ENCODE measurements around the gene TUBB. TPM values are rescaled to one million over a fixed set of nuclear protein-coding genes. Genes with fewer than 3 reads are reported as not detected.

TUBB gene
- total RNA-seq, 3 donors from 2014 or later: 189 to 269 (median 212) TPM

DNA sequence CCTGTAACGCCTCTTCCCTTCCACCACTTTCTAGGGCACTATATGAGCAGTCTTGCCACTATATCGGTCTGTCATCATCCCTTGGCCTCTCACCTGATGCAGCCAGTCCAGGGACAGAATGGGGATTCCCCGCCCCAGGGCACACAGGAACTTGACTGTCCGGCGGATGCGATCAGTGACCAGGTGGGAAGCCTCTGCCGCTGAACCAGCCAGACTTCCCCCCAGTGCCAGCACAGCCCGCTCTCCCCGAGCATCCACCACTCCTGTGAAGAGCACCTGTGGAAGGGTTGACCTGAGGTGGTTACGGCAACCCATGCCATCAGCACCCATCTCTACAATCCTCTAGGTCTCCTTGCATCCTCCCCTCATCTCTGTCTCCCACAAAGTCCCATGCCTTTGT is 17.1 kb upstream of the TUBB start:
- intact Hi-C loops (cut with DNase I; ENCODE audit: low total_unique reads): no loop called here
- Histone ChIP-seq H3K27ac (no peak overlapping the region), H3K4me1 (no peaks in the 10 kb centered on the region), H3K27me3 (no peaks in the 10 kb centered on the region), H3K36me3 (no peaks in the 10 kb centered on the region), H3K4me3 (no peak overlapping the region), H3K9me3 (no peaks in the 10 kb centered on the region)
- no peak for DNase-seq (ENCODE audit: low spot score in 2 of 2)
- TF ChIP-seq, protein P1, sequence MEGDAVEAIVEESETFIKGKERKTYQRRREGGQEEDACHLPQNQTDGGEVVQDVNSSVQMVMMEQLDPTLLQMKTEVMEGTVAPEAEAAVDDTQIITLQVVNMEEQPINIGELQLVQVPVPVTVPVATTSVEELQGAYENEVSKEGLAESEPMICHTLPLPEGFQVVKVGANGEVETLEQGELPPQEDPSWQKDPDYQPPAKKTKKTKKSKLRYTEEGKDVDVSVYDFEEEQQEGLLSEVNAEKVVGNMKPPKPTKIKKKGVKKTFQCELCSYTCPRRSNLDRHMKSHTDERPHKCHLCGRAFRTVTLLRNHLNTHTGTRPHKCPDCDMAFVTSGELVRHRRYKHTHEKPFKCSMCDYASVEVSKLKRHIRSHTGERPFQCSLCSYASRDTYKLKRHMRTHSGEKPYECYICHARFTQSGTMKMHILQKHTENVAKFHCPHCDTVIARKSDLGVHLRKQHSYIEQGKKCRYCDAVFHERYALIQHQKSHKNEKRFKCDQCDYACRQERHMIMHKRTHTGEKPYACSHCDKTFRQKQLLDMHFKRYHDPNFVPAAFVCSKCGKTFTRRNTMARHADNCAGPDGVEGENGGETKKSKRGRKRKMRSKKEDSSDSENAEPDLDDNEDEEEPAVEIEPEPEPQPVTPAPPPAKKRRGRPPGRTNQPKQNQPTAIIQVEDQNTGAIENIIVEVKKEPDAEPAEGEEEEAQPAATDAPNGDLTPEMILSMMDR (IDR thresholded peaks at IDR 0.05): no peak
- TF ChIP-seq POLR2AphosphoS5 (IDR thresholded peaks at IDR 0.05) (no peak), POLR2A (IDR thresholded peaks at IDR 0.05) (no peak)

DNA sequence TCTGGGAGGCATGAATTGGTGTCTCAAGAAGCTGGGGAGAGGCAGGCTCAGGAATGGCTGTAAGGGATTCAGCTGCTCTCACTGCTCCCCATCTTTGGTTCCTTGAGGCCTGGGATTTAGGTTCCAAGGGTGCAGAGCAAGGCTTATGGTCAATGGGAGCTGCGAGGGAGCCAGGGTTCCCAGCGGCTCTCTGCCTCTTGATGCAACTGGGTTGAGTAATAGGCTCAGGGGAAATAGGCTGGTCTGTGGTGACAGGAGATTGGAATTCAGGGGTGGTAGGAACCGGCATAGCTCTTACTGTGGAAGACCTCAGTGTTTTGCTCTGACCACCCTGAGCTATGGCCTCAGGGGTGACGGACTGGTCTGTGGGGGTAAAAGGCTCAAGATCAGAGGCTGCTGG is 16.3 kb upstream of the TUBB start:
- no peaks in the 10 kb centered on the region for H3K36me3 ChIP-seq

DNA sequence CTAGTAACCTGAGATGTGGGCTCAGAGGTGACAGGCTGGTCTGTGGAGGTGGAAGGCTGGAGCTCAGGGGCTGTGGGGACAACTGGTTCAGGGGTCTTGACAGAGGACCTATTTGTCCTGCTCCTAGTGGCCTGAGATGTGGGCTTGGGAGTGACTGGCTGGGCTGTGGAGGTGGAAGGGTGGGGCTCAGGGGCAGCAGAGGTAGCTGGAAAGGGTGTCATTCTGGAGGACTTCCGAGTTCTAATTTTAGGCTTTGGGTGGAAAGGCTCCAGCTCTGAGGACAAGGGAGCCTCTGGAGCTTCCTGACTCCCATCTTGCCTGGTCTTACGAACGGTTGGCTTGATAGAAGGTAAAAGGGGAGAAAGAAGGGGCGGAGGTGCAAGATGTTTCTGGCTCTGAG is 14.5 kb upstream of the TUBB start:
- DNase-seq (ENCODE audit: low spot score in 2 of 2): no peak
- TF ChIP-seq, protein P1 (IDR thresholded peaks at IDR 0.05): no peak
- TF ChIP-seq POLR2AphosphoS5 (IDR thresholded peaks at IDR 0.05): no peak
- Histone ChIP-seq H3K9me3 (no peaks in the 10 kb centered on the region), H3K4me3 (no peak overlapping the region), H3K27me3 (no peaks in the 10 kb centered on the region), H3K36me3 (no peaks in the 10 kb centered on the region), H3K4me1 (no peaks in the 10 kb centered on the region), H3K27ac (no peak overlapping the region)
- intact Hi-C loops (cut with DNase I; ENCODE audit: low total_unique reads): no loop called here

More for the DNA sequence above, 16.3 kb upstream of the TUBB start:
- H3K27me3 ChIP-seq: no peaks in the 10 kb centered on the region
- H3K9me3 ChIP-seq: no peaks in the 10 kb centered on the region
- intact Hi-C loops (cut with DNase I; ENCODE audit: low total_unique reads): no loop called here
- no peak for DNase-seq (ENCODE audit: low spot score in 2 of 2)
- H3K4me3 ChIP-seq: no peak overlapping the region
- no peak overlapping the region for H3K27ac ChIP-seq
- TF ChIP-seq POLR2A (IDR thresholded peaks at IDR 0.05) (no peak), POLR2AphosphoS5 (IDR thresholded peaks at IDR 0.05) (no peak)
- TF ChIP-seq, protein P1 (IDR thresholded peaks at IDR 0.05): no peak
- H3K4me1 ChIP-seq: no peaks in the 10 kb centered on the region

DNA sequence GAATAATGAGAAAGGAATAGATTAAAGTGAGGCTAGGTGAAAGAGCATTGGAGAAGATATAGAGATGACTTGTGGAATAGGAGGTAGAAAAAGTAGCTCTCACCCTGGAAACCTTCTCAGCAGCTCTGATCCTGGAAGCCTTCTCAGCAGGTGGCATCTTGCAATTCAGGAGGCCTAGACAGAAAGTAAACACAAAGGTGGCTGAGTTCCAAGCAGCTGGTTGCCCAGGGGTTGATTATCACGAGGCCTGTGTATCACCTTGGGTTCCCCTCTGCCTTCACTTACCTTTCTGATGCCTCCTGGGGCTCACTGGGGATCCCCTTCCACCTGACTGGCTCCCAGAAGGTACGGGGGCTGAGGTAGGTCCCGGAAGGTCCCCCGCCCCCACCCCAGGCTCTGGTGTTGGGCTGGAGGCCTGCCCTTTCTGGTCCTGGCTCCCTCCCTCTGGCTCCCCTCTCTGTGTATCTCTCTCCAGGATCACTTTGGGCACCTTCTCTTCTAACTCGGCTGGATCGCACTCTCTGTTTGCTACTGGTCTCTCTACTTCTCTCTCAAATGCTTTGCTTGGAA is 12.8 kb upstream of the TUBB start:
- Histone ChIP-seq H3K9me3 (no peaks in the 10 kb centered on the region), H3K4me1 (no peaks in the 10 kb centered on the region), H3K27ac (no peak overlapping the region), H3K36me3 (no peaks in the 10 kb centered on the region), H3K4me3 (no peak overlapping the region), H3K27me3 (no peaks in the 10 kb centered on the region)
- TF ChIP-seq, protein P1 (IDR thresholded peaks at IDR 0.05): no peak
- TF ChIP-seq POLR2A (IDR thresholded peaks at IDR 0.05) (no peak), POLR2AphosphoS5 (IDR thresholded peaks at IDR 0.05) (no peak)
- intact Hi-C loops (cut with DNase I; ENCODE audit: low total_unique reads): no loop called here
- no peak for DNase-seq (ENCODE audit: low spot score in 2 of 2)

DNA sequence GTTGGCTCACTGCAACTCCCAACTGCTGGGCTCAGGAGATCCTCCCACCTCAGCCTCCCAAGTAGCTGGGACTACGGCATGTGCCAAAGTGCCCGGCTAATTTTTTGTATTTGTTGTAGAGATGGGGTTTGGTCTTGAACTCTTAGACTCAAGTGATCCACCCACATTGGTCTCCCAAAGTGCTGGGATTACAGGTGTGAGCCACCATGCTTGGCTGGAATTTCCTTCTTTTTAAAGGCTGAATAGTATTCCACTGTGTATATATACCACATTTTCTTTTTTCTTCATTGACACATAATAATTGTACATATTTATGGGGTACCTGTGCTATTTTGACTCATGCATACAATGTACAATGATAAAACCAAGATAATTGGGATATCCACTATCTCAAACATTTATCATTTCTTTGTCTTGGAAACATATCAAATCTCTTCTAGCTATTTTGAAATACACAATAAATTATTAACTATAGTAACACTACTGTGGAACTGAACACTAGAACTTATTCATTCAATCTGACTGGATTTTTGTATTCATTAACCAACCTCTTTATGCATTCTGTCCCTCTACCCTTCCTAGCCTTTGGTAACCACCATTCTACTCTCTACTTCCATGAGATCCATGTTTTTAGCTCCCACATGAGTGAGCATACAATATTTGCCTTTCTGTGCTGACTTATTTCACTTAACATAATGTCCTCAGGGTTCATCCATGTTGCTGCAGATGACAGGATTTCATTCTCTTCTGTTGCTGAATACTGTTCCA is 10.9 kb upstream of the TUBB start:
- intact Hi-C loops (cut with DNase I; ENCODE audit: low total_unique reads): no loop called here
- Histone ChIP-seq H3K36me3 (peaks cover 9% of the 10 kb centered on the region), H3K4me3 (no peak overlapping the region), H3K27ac (no peak overlapping the region), H3K4me1 (no peaks in the 10 kb centered on the region), H3K9me3 (no peaks in the 10 kb centered on the region), H3K27me3 (no peaks in the 10 kb centered on the region)
- TF ChIP-seq POLR2AphosphoS5 (IDR thresholded peaks at IDR 0.05): no peak
- TF ChIP-seq, protein P1 (IDR thresholded peaks at IDR 0.05): no peak
- TF ChIP-seq POLR2A (IDR thresholded peaks at IDR 0.05): no peak
- no peak for DNase-seq (ENCODE audit: low spot score in 2 of 2)
